ENCODE results near the gene FOSB.

GRCh38 chr19:45464274-45464673 is 3.5 kb upstream of the FOSB start:
- TF ChIP-seq, protein P1, sequence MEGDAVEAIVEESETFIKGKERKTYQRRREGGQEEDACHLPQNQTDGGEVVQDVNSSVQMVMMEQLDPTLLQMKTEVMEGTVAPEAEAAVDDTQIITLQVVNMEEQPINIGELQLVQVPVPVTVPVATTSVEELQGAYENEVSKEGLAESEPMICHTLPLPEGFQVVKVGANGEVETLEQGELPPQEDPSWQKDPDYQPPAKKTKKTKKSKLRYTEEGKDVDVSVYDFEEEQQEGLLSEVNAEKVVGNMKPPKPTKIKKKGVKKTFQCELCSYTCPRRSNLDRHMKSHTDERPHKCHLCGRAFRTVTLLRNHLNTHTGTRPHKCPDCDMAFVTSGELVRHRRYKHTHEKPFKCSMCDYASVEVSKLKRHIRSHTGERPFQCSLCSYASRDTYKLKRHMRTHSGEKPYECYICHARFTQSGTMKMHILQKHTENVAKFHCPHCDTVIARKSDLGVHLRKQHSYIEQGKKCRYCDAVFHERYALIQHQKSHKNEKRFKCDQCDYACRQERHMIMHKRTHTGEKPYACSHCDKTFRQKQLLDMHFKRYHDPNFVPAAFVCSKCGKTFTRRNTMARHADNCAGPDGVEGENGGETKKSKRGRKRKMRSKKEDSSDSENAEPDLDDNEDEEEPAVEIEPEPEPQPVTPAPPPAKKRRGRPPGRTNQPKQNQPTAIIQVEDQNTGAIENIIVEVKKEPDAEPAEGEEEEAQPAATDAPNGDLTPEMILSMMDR (conservative IDR thresholded peaks at IDR 0.05 in 1 of 2, IDR thresholded peaks at IDR 0.05 in 1 of 2; ENCODE audit: low read depth in 1 of 2, low read length in 2 of 2): no peak
- TF ChIP-seq EZH2 (IDR thresholded peaks at IDR 0.05; ENCODE audit: low read length, missing control alignments): no peak

Measured in fibroblast of lung (primary cell).